WERI-Rb-1 (cell line): ENCODE results near the gene PLD4.

Experiments used
- DNase-seq: peaks from one replicate; pipeline ENCODE4 v3.0.0-alpha.2; 2020
- H3K27ac ChIP-seq: fragments of 250-450 bp; sonication (Bioruptor Pico); 2 replicates; pipeline ENCODE4 v1.5.1; 2020; ENCODE audit warnings: mild to moderate bottlenecking, moderate library complexity
- H3K27me3 ChIP-seq: fragments of 250-450 bp; sonication (Bioruptor Pico); 2 replicates; pipeline ENCODE4 v1.5.1; 2021; ENCODE audit warnings: mild to moderate bottlenecking, low read depth, moderate library complexity; ENCODE audit not compliant: insufficient read depth, severe bottlenecking
- H3K36me3 ChIP-seq: fragments of 250-450 bp; sonication (Bioruptor Pico); 2 replicates; pipeline ENCODE4 v1.5.1; 2020; ENCODE audit warnings: mild to moderate bottlenecking, moderate library complexity
- H3K4me3 ChIP-seq: 2 replicates; pipeline ENCODE4 v1.5.1; 2011; ENCODE audit warnings: low read depth, mild to moderate bottlenecking, control low read depth, low read length
- H3K9me3 ChIP-seq: fragments of 250-450 bp; sonication (Bioruptor Pico); 2 replicates; pipeline ENCODE4 v1.5.1; 2021; ENCODE audit warnings: mild to moderate bottlenecking, moderate library complexity; ENCODE audit not compliant: severe bottlenecking
- CTCF ChIP-seq: IDR thresholded peaks from 2 replicates; pipeline ENCODE4 v1.5.1; 2011; ENCODE audit warnings: low read depth, mild to moderate bottlenecking, control low read depth, inconsistent platforms, low read length

The PLD4 gene

GRCh38 chr14:104972301-104973134 is 47.8 kb downstream of the PLD4 start:
- DNase-seq: peak; percentile 6
- H3K27ac ChIP-seq: no peak overlapping the region
- no peaks in the 10 kb centered on the region for H3K9me3 ChIP-seq
- H3K4me3 ChIP-seq: no peak overlapping the region
- no peak for TF ChIP-seq CTCF
- no peaks in the 10 kb centered on the region for H3K27me3 ChIP-seq
- H3K36me3 ChIP-seq: no peaks in the 10 kb centered on the region

GRCh38 chr14:104973135-104973384 is 48.4 kb downstream of the PLD4 start:
- no peak overlapping the region for H3K4me3 ChIP-seq
- no peak overlapping the region for H3K27ac ChIP-seq
- no peak for TF ChIP-seq CTCF
- H3K9me3 ChIP-seq: no peaks in the 10 kb centered on the region
- no peaks in the 10 kb centered on the region for H3K36me3 ChIP-seq
- no peak for DNase-seq
- H3K27me3 ChIP-seq: no peaks in the 10 kb centered on the region

GRCh38 chr14:104973385-104974145 is 48.9 kb downstream of the PLD4 start:
- Histone ChIP-seq H3K4me3 (no peak overlapping the region), H3K27me3 (no peaks in the 10 kb centered on the region), H3K9me3 (no peaks in the 10 kb centered on the region), H3K27ac (no peak overlapping the region), H3K36me3 (no peaks in the 10 kb centered on the region)
- peak; percentile 10 for DNase-seq
- TF ChIP-seq CTCF: no peak

- no peaks in the 10 kb centered on the region for H3K9me3 ChIP-seq
- TF ChIP-seq CTCF: no peak
- H3K36me3 ChIP-seq: no peaks in the 10 kb centered on the region
- DNase-seq: peak; percentile 35
- no peak overlapping the region for H3K4me3 ChIP-seq
- H3K27ac ChIP-seq: no peak overlapping the region
- no peaks in the 10 kb centered on the region for H3K27me3 ChIP-seq
Measured at GRCh38 chr14:104974146-104974541, 49.5 kb downstream of the PLD4 start.

GRCh38 chr14:104974665-104975390 is 50.1 kb downstream of the PLD4 start:
- TF ChIP-seq CTCF: no peak
- no peak for DNase-seq
- Histone ChIP-seq H3K36me3 (no peaks in the 10 kb centered on the region), H3K9me3 (no peaks in the 10 kb centered on the region), H3K27ac (no peak overlapping the region), H3K4me3 (no peak overlapping the region), H3K27me3 (no peaks in the 10 kb centered on the region)
